GM12891 (cell line): ENCODE results near the gene DNAH3.

Source experiments
- POLR2A ChIP-seq: IDR thresholded peaks from 2 replicates; pipeline ENCODE4 v1.6.1; 2011; ENCODE audit warnings: low read depth, low read length, control low read depth
- POLR2AphosphoS5 ChIP-seq: IDR thresholded peaks from 2 replicates; pipeline ENCODE4 v1.6.1; 2011; ENCODE audit warnings: low read depth, low read length, control low read depth
- TAF1 ChIP-seq: IDR thresholded peaks from 2 replicates; pipeline ENCODE4 v1.6.1; 2011; ENCODE audit warnings: low read depth, low read length, control low read depth

- TF ChIP-seq POLR2A (no peak), POLR2AphosphoS5 (no peak), TAF1 (no peak)
These were observed 117.4 kb downstream of the DNAH3 start for GRCh38 chr16:21033264-21033663.
